Measurements from ENCODE around the gene MCEE. TPM values are rescaled to one million over a fixed set of nuclear protein-coding genes. Genes with fewer than 3 reads are reported as not detected.

Gene MCEE
- total RNA-seq, 1 donor from 2014 or later: 17.8 TPM

DNA sequence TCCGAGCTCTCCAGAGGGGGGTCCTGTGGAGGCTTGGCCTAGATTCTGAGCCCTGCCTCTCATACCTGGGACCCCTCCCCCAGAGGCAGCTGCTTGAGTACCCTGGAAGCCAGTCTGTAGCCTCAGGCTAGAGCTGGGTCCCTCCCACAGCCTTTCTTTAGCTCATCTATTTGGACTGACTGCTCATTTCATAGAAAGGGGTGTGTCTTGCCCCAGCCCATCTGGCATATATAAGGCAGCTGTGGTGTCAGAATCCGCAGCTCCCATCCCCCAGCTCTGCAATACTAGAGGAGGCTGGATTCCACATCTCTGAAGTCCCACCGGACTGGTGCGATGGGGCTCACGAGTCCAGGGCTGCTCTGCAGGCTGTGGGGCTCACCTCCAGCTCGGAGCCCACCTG, 26.5 kb upstream of the MCEE start:
- TF ChIP-seq, protein P1, sequence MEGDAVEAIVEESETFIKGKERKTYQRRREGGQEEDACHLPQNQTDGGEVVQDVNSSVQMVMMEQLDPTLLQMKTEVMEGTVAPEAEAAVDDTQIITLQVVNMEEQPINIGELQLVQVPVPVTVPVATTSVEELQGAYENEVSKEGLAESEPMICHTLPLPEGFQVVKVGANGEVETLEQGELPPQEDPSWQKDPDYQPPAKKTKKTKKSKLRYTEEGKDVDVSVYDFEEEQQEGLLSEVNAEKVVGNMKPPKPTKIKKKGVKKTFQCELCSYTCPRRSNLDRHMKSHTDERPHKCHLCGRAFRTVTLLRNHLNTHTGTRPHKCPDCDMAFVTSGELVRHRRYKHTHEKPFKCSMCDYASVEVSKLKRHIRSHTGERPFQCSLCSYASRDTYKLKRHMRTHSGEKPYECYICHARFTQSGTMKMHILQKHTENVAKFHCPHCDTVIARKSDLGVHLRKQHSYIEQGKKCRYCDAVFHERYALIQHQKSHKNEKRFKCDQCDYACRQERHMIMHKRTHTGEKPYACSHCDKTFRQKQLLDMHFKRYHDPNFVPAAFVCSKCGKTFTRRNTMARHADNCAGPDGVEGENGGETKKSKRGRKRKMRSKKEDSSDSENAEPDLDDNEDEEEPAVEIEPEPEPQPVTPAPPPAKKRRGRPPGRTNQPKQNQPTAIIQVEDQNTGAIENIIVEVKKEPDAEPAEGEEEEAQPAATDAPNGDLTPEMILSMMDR (IDR thresholded peaks at IDR 0.05; ENCODE audit: unreplicated experiment): no peak
- DNase-seq (ENCODE audit: low spot score in 2 of 2, unreplicated experiment in 2 of 2): no peak
- H3K36me3 Mint-ChIP-seq: no peaks in the 10 kb centered on the region
- H3K4me1 Mint-ChIP-seq: peaks cover 6% of the 10 kb centered on the region
- H3K4me3 Mint-ChIP-seq: no peak overlapping the region
- H3K9me3 Mint-ChIP-seq: no peaks in the 10 kb centered on the region
- no peak overlapping the region for H3K27ac Mint-ChIP-seq
- H3K27me3 Mint-ChIP-seq (ENCODE audit: low read depth): peaks cover 29% of the 10 kb centered on the region

DNA sequence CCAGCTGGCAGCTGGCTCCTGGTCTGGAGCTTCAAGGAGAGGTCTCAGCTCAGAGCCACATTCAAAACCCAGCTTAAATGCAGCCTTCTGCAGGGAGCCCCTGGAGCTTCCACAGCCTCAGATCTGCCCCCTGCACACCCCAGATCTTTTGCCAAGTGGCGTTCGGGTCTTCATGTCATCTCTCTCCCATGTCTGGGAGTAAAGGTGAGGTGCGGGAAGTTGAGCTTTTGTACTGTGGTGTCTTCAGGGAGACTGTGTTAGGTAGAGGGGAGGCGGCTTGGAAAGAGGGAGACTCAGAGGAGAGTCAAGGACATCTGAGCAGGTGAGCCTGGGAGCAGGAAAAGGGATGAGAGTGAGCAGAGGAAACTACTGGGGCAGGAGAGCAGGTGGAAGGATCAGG, 25.8 kb upstream of the MCEE start:
- peaks cover 29% of the 10 kb centered on the region for H3K27me3 Mint-ChIP-seq (ENCODE audit: low read depth)
- H3K4me1 Mint-ChIP-seq: peaks cover 6% of the 10 kb centered on the region
- H3K9me3 Mint-ChIP-seq: no peaks in the 10 kb centered on the region
- DNase-seq (ENCODE audit: low spot score in 2 of 2, unreplicated experiment in 2 of 2): no peak
- TF ChIP-seq, protein P1 (IDR thresholded peaks at IDR 0.05; ENCODE audit: unreplicated experiment): no peak
- H3K36me3 Mint-ChIP-seq: no peaks in the 10 kb centered on the region
- H3K27ac Mint-ChIP-seq: no peak overlapping the region
- H3K4me3 Mint-ChIP-seq: no peak overlapping the region

DNA sequence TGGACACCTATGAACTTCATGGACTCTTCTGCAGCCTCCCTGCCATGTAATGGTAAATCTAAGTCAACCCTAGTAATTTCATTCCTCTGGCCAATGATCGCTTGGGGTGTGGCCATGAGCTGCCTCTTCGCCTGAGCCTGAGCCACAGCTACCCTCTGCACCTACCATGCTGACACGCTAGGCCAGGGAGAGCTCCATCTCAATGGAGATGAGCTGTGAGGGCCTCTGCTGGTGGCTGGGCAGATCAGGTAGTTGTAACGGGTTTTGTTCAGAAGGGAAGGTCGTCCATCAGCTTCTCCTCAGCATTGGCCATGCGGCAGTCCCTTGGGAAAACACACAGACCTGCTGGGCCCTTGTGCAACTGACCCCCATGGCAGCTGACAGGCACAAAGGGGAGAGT, 24.8 kb upstream of the MCEE start:
- Mint-ChIP-seq H3K9me3 (no peaks in the 10 kb centered on the region), H3K27me3 (ENCODE audit: low read depth) (peaks cover 27% of the 10 kb centered on the region), H3K4me1 (peaks cover 6% of the 10 kb centered on the region), H3K4me3 (no peak overlapping the region), H3K36me3 (peaks cover 4% of the 10 kb centered on the region), H3K27ac (no peak overlapping the region)
- TF ChIP-seq, protein P1 (IDR thresholded peaks at IDR 0.05; ENCODE audit: unreplicated experiment): no peak
- DNase-seq (ENCODE audit: low spot score in 2 of 2, unreplicated experiment in 2 of 2): no peak

DNA sequence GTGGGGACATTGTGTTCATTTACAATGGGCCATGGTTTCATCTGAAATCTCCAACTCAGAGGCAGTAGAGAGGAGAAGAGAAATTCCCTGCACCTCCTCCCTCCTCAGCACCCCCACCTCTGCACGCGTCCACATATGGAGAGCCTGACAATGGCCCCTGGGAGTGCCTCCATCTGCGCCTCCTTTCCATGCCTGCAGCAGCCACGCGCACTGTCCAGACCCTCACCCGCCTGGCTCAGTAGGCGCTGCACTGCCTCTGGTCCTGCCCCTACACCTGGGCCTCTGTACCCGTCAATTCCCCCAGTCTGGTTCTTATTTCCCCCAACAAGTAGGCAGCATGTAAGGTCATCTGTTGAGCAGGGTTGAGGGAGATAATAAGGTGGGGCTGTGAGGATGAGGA, 24.2 kb upstream of the MCEE start:
- Mint-ChIP-seq H3K9me3 (no peaks in the 10 kb centered on the region), H3K4me1 (peaks cover 6% of the 10 kb centered on the region), H3K36me3 (peaks cover 4% of the 10 kb centered on the region), H3K27ac (no peak overlapping the region), H3K27me3 (ENCODE audit: low read depth) (peaks cover 25% of the 10 kb centered on the region), H3K4me3 (no peak overlapping the region)
- no peak for DNase-seq (ENCODE audit: low spot score in 2 of 2, unreplicated experiment in 2 of 2)
- TF ChIP-seq, protein P1 (IDR thresholded peaks at IDR 0.05; ENCODE audit: unreplicated experiment): no peak

DNA sequence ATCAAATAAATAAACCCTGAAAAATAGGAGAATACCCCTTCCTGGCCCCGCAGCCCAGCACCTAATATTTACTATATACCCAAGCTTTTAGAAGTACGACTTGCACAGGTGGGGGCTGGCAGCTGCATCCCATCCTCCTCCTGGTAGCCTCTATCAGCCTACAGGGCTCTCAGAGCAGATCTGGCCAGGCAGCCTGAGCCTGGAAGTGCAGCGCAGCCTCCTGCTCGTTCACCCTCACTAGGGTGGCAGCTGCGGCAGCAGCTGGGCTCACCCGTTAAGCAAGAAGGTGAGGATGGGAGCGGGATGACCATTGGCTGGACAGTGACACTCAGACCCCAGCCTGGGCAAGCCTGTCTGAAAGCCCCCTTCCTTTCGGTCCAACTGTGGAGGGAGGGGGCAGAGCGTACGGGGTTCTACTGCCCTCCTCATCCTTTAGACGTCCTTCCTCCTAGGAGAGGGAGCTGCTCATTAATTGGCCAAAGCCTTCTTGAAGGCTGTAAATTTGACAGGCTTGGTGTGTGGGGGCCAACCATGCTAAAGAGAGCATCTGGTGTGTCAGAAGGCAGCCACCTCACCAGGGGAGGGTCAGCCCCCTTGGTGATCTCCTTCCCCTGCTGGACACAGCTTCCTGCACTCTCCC, 23.7 kb upstream of the MCEE start:
- H3K4me3 Mint-ChIP-seq: no peak overlapping the region
- no peak for DNase-seq (ENCODE audit: low spot score in 2 of 2, unreplicated experiment in 2 of 2)
- H3K27ac Mint-ChIP-seq: no peak overlapping the region
- peaks cover 6% of the 10 kb centered on the region for H3K4me1 Mint-ChIP-seq
- H3K9me3 Mint-ChIP-seq: no peaks in the 10 kb centered on the region
- TF ChIP-seq, protein P1 (IDR thresholded peaks at IDR 0.05; ENCODE audit: unreplicated experiment): no peak
- peaks cover 4% of the 10 kb centered on the region for H3K36me3 Mint-ChIP-seq
- peaks cover 25% of the 10 kb centered on the region for H3K27me3 Mint-ChIP-seq (ENCODE audit: low read depth)

DNA sequence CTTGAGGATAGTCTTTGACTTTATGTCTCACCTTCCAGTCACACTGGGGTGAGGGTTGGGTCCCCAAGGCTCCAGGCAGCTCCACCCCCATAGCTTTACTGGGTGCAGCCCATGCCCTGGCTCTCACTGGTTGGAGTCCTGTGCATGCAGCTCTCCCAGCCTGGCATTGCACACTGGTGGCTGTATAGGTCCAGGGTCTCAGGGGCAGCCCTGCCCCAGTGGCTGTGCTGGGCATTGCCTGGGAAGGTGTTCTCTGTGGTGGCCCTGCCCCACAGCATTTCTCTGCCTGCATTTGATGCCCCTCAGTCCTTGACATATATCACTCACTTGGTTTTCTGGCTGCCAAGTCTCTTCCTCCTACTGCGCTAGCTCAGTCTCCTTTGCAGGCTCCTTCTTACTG, 21.6 kb upstream of the MCEE start:
- Mint-ChIP-seq H3K9me3 (no peaks in the 10 kb centered on the region), H3K27ac (no peak overlapping the region), H3K36me3 (peaks cover 14% of the 10 kb centered on the region), H3K4me3 (no peak overlapping the region), H3K27me3 (ENCODE audit: low read depth) (peaks cover 25% of the 10 kb centered on the region), H3K4me1 (no peaks in the 10 kb centered on the region)
- TF ChIP-seq, protein P1 (IDR thresholded peaks at IDR 0.05; ENCODE audit: unreplicated experiment): no peak
- DNase-seq (ENCODE audit: low spot score in 2 of 2, unreplicated experiment in 2 of 2): no peak
